IMR-90 (cell line): ENCODE results near the gene LRRN2. TPM values are rescaled to one million over a fixed set of nuclear protein-coding genes. Genes with fewer than 3 reads are reported as not detected.

Experiments used
- ATAC-seq: fragments of 200-7000 bp; cut with Tn5 transposase; 2 replicates; pipeline ENCODE4 v1.9.1; 2020; ENCODE audit warnings: low read depth, mild to moderate bottlenecking, moderate library complexity
- BruUV-seq: library from RNA; stranded (reverse); fragments of 400-500 nt; replicated peaks from 2 replicates; lab custom pipeline; 2021; lab: Mats Ljungman, UMichigan
- CTCF ChIA-PET: fragments of 300-600 bp; formaldehyde crosslinking; extraction: SDS; loops from one replicate; lab custom pipeline; 2021; ENCODE audit warnings: antibody characterized with exemption; lab: Yijun Ruan, JAX
- POLR2A ChIA-PET: fragments of 300-600 bp; sonication (Branson Sonifier 250); formaldehyde crosslinking; loops from one replicate; lab custom pipeline; 2022; ENCODE audit warnings: antibody characterized with exemption; ENCODE audit not compliant: unreplicated experiment; lab: Charles Lee
- DNase-seq: peaks from one replicate; pipeline ENCODE4 v3.0.0; 2013
- H2AFZ ChIP-seq: replicated peaks from 2 replicates; pipeline ENCODE3; 2013; ENCODE audit warnings: low read length, mild to moderate bottlenecking; ENCODE audit not compliant: poor library complexity
- H2AK5ac ChIP-seq: 2 replicates; pipeline ENCODE4 v1.6.1; 2013; ENCODE audit warnings: low read depth, low read length, inconsistent platforms
- H2AK9ac ChIP-seq: replicated peaks from 2 replicates; pipeline ENCODE3; 2013; ENCODE audit warnings: mild to moderate bottlenecking, low read depth, low read length, moderate library complexity; ENCODE audit not compliant: poor library complexity
- H2BK120ac ChIP-seq: 2 replicates; pipeline ENCODE4 v1.6.1; 2013; ENCODE audit warnings: low read depth, low read length, inconsistent platforms
- H2BK15ac ChIP-seq: 3 replicates; pipeline ENCODE4 v1.6.1; 2013; ENCODE audit warnings: low read depth, low read length, inconsistent platforms
- H2BK20ac ChIP-seq: 2 replicates; pipeline ENCODE4 v1.6.1; 2013; ENCODE audit warnings: low read depth, mild to moderate bottlenecking, inconsistent platforms, low read length, moderate library complexity
- H2BK5ac ChIP-seq: 2 replicates; pipeline ENCODE4 v1.6.1; 2013; ENCODE audit warnings: mild to moderate bottlenecking, low read depth, low read length, inconsistent platforms; ENCODE audit not compliant: poor library complexity, severe bottlenecking
- H3K14ac ChIP-seq: replicated peaks from 2 replicates; pipeline ENCODE4 v1.6.1; 2013; ENCODE audit warnings: low read depth, low read length, inconsistent platforms
- H3K18ac ChIP-seq: 2 replicates; pipeline ENCODE4 v1.6.1; 2013; ENCODE audit warnings: low read depth, low read length, control low read depth
- H3K23ac ChIP-seq: 2 replicates; pipeline ENCODE4 v1.6.1; 2013; ENCODE audit warnings: low read depth, low read length, inconsistent platforms
- H3K27ac ChIP-seq: 2 replicates; pipeline ENCODE4 v1.5.1; 2013; ENCODE audit warnings: mild to moderate bottlenecking, control low read depth, low read length; ENCODE audit not compliant: insufficient read depth
- H3K27me3 ChIP-seq: 2 replicates; pipeline ENCODE4 v1.6.1; 2013; ENCODE audit warnings: low read length; ENCODE audit not compliant: control insufficient read depth, insufficient read depth
- H3K36me3 ChIP-seq: 2 replicates; pipeline ENCODE4 v1.6.1; 2013; ENCODE audit warnings: low read length, mixed read lengths; ENCODE audit not compliant: control insufficient read depth, insufficient read depth
- H3K4ac ChIP-seq: 2 replicates; pipeline ENCODE4 v1.6.1; 2013; ENCODE audit warnings: low read depth, low read length, inconsistent platforms
- H3K4me1 ChIP-seq: 2 replicates; pipeline ENCODE4 v1.6.1; 2013; ENCODE audit warnings: low read length, mixed read lengths; ENCODE audit not compliant: control insufficient read depth, insufficient read depth
- H3K4me2 ChIP-seq: 2 replicates; pipeline ENCODE4 v1.6.1; 2013; ENCODE audit warnings: low read depth, mild to moderate bottlenecking, control low read depth, low read length, moderate library complexity
- H3K4me3 ChIP-seq: 2 replicates; pipeline ENCODE4 v1.5.1; 2013; ENCODE audit warnings: low read depth, mild to moderate bottlenecking, control low read depth, low read length, moderate library complexity; ENCODE audit not compliant: insufficient read depth
- H3K56ac ChIP-seq: 2 replicates; pipeline ENCODE4 v1.6.1; 2013; ENCODE audit warnings: low read length, inconsistent platforms; ENCODE audit not compliant: insufficient read depth; ENCODE audit errors: extremely low read depth
- H3K79me1 ChIP-seq, 2 experiments: 2 replicates each; pipeline ENCODE4 v1.6.1; 2013; ENCODE audit warnings: low read length in 2 of 2, inconsistent platforms in 1 of 2, low read depth in 1 of 2
- H3K9ac ChIP-seq: 2 replicates; pipeline ENCODE4 v1.6.1; 2013; ENCODE audit warnings: low read depth, low read length, control low read depth
- H3K9me1 ChIP-seq: 2 replicates; pipeline ENCODE4 v1.6.1; 2013; ENCODE audit warnings: low read length, inconsistent platforms; ENCODE audit not compliant: insufficient read depth
- H3K9me3 ChIP-seq: 2 replicates; pipeline ENCODE4 v1.6.1; 2013; ENCODE audit warnings: low read length; ENCODE audit not compliant: control insufficient read depth, insufficient read depth
- H4K20me1 ChIP-seq: 2 replicates; pipeline ENCODE4 v1.6.1; 2013; ENCODE audit warnings: low read length, inconsistent platforms; ENCODE audit not compliant: insufficient read depth
- H4K5ac ChIP-seq: 2 replicates; pipeline ENCODE4 v1.6.1; 2013; ENCODE audit warnings: mild to moderate bottlenecking, low read depth, low read length, control low read depth
- H4K8ac ChIP-seq, 2 experiments: 2 replicates each; pipeline ENCODE4 v1.6.1; 2013; ENCODE audit warnings: low read depth in 2 of 2, low read length in 2 of 2, control low read depth in 1 of 2, inconsistent platforms in 1 of 2
- H4K91ac ChIP-seq: 2 replicates; pipeline ENCODE4 v1.6.1; 2013; ENCODE audit warnings: low read depth, low read length, inconsistent platforms; ENCODE audit not compliant: insufficient read depth
- BHLHE40 ChIP-seq: fragments of 150-350 bp; IDR thresholded peaks from 2 replicates; pipeline ENCODE4 v1.6.1; 2016; ENCODE audit warnings: mild to moderate bottlenecking, low read depth, low read length
- CHD1 ChIP-seq: IDR thresholded peaks from 2 replicates; pipeline ENCODE4 v1.6.1; 2012; ENCODE audit warnings: low read depth, low read length, improper control_type of control experiment
- CTCF ChIP-seq: conservative IDR thresholded peaks from 2 replicates; pipeline ENCODE4 v1.5.1; 2012; ENCODE audit warnings: mild to moderate bottlenecking, low read depth, low read length, improper control_type of control experiment
- FOS ChIP-seq: fragments of 150-350 bp; IDR thresholded peaks from 2 replicates; pipeline ENCODE4 v1.6.1; 2016; ENCODE audit warnings: low read depth, low read length
- MAFK ChIP-seq: IDR thresholded peaks from 2 replicates; pipeline ENCODE4 v1.6.1; 2012; ENCODE audit warnings: low read depth, low read length, improper control_type of control experiment
- MXI1 ChIP-seq: IDR thresholded peaks from 2 replicates; pipeline ENCODE4 v1.6.1; 2012; ENCODE audit warnings: low read depth, mild to moderate bottlenecking, low read length, moderate library complexity, borderline replicate concordance
- NFE2L2 ChIP-seq: fragments of 150-350 bp; IDR thresholded peaks from 2 replicates; pipeline ENCODE4 v1.6.1; 2016; ENCODE audit warnings: low read depth, mild to moderate bottlenecking, low read length
- POLR2A ChIP-seq: IDR thresholded peaks from 2 replicates; pipeline ENCODE4 v1.6.1; 2012; ENCODE audit warnings: mild to moderate bottlenecking, low read depth, low read length
- RAD21 ChIP-seq: IDR thresholded peaks from 2 replicates; pipeline ENCODE4 v1.6.1; 2012; ENCODE audit warnings: low read length, improper control_type of control experiment
- RCOR1 ChIP-seq: IDR thresholded peaks from 2 replicates; pipeline ENCODE4 v1.6.1; 2012; ENCODE audit warnings: mild to moderate bottlenecking, low read length, improper control_type of control experiment; ENCODE audit not compliant: insufficient replicate concordance
- RFX5 ChIP-seq: IDR thresholded peaks from 2 replicates; pipeline ENCODE4 v1.8.0; 2012; ENCODE audit warnings: low read depth, mild to moderate bottlenecking, low read length, moderate library complexity
- USF2 ChIP-seq: fragments of 150-350 bp; IDR thresholded peaks from 2 replicates; pipeline ENCODE4 v1.6.1; 2017; ENCODE audit warnings: mild to moderate bottlenecking, antibody characterized with exemption, low read length, low read depth
- WGBS, 2 experiments: methylation state at CpG; one replicate each; pipeline versions ENCODE4 v1.1.5 to v1.1.7; 2013; ENCODE audit warnings: missing lambda C conversion rate in 2 of 2; ENCODE audit not compliant: insufficient read length in 1 of 2; ENCODE audit errors: extremely low coverage in 2 of 2; 5-methylcytosine and 5-hydroxymethylcytosine counted together
- dilution Hi-C: fragments of 300-500 bp; cut with HindIII; formaldehyde crosslinking; loops from one replicate; pipeline ENCODE4 v1.14.3; 2018; ENCODE audit warnings: low sequenced_read_pairs; ENCODE audit not compliant: unreplicated experiment
- in situ Hi-C: fragments of 300-500 bp; cut with MboI; formaldehyde crosslinking; loops from 3 replicates; pipeline ENCODE4 v1.14.3; 2019; ENCODE audit warnings: low sequenced_read_pairs, inconsistent platforms, mixed read lengths
- intact Hi-C: fragments of 100-400 bp; cut with micrococcal nuclease; formaldehyde crosslinking; loops from 2 replicates; pipeline ENCODE4 v1.10.0; 2022
- polyA plus RNA-seq, 3 experiments: library from polyadenylated mRNA; depleted of rRNA; stranded (reverse); fragments of >200 nt; gene quantifications; 2 replicates each; pipeline ENCODE4 v1.2.3, GENCODE V29; 2012; ENCODE audit warnings: low replicate concordance in 1 of 3
- total RNA-seq: library from RNA; depleted of rRNA; stranded (reverse); fragments of >200 nt; gene quantifications from 2 replicates; pipeline ENCODE4 v1.2.3, GENCODE V29; 2012

Gene LRRN2
- total and polyA plus RNA-seq, 2 of the 4 experiments (the other 2 are of a cell fraction): not detected

GRCh38 chr1:204647114-204647804, 38.3 kb downstream of the LRRN2 start:
- Histone ChIP-seq H3K14ac (no peak overlapping the region), H3K18ac (no peak overlapping the region), H2AFZ (no peak overlapping the region), H2BK120ac (no peak overlapping the region), H3K4me1 (no peaks in the 10 kb centered on the region), H4K8ac (no peak overlapping the region), H2BK15ac (no peak overlapping the region), H3K4ac (no peak overlapping the region), H3K9me3 (no peaks in the 10 kb centered on the region), H3K56ac (no peak overlapping the region), H3K27me3 (peaks cover 26% of the 10 kb centered on the region), H3K27ac (no peak overlapping the region), H3K36me3 (no peaks in the 10 kb centered on the region), H2BK20ac (no peak overlapping the region), H4K5ac (no peak overlapping the region), H4K20me1 (no peaks in the 10 kb centered on the region), H3K4me2 (peak overlapping the region; percentile 66; the same call in 1 of the 2 replicates), H3K9ac (no peak overlapping the region), H2AK5ac (no peak overlapping the region), H3K79me1 (no peaks in the 10 kb centered on the region), H3K23ac (no peak overlapping the region), H4K91ac (no peak overlapping the region), H3K9me1 (no peaks in the 10 kb centered on the region), H2AK9ac (peak overlapping the region; percentile 57), H3K4me3 (no peak overlapping the region), H2BK5ac (no peak overlapping the region)
- ATAC-seq: peak; percentile 93
- ChIA-PET POLR2A (no interaction called here), CTCF (no interaction called here)
- TF ChIP-seq CHD1 (no peak), NFE2L2 (peak; percentile 96), RCOR1 (peak; percentile 40), MXI1 (no peak), MAFK (peak; percentile 79), RFX5 (no peak), USF2 (no peak), BHLHE40 (no peak), RAD21 (no peak), CTCF (no peak), POLR2A (no peak), FOS (0 out of 2 replicates have a peak, but pooled peaks have one; percentile 16)
- BruUV-seq: no TSS peak
- intact Hi-C loops: no loop called here
- peak; percentile 70 for DNase-seq
- dilution Hi-C loops: no loop called here
- 20% methylated on average over 2 of the region's 2 CpGs; no CpG with 5 or more reads in 1 of the 2 experiments for WGBS, 2 experiments
- in situ Hi-C loops: no loop called here
